Measurements from ENCODE around the gene AKIP1.

DNA sequence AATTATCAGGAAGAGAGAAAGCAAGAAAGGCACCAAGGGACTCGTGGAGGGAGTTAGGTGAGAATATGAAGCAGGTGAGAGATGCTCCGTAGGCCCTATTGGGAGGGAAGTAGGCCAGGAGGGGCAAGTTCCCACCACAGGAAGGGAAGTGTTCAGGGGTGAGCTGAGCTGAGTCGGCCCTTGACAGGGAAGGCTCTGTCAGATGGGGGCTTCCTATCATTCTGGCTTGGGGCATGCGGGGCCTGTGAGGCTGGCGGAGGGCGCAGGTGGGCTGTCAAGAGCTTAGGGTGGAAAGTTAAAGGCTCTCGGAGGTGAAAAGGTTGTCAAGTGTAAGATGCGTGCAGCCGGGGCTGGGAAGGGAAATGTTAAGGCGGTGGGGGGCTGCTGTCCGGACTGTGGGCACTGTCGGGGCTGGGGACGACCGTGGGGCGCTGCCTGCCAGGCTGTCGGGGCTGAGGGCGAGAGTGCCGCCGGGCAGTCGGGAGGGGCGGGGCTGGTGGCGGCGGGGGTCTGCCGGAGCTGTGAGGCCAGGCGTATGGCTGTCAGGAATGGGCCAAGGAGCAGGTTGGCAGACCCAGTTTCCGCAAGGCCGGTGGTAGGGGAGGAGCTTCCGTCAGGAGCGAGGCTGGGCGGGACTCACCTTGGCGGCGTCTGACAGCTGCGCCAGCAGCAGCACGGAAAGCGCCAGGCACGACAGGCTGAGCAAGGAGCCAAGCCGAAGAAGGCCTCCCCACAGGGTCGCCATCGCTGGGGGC, 52.8 kb downstream of the AKIP1 start:
- TF ChIP-seq, protein P1, sequence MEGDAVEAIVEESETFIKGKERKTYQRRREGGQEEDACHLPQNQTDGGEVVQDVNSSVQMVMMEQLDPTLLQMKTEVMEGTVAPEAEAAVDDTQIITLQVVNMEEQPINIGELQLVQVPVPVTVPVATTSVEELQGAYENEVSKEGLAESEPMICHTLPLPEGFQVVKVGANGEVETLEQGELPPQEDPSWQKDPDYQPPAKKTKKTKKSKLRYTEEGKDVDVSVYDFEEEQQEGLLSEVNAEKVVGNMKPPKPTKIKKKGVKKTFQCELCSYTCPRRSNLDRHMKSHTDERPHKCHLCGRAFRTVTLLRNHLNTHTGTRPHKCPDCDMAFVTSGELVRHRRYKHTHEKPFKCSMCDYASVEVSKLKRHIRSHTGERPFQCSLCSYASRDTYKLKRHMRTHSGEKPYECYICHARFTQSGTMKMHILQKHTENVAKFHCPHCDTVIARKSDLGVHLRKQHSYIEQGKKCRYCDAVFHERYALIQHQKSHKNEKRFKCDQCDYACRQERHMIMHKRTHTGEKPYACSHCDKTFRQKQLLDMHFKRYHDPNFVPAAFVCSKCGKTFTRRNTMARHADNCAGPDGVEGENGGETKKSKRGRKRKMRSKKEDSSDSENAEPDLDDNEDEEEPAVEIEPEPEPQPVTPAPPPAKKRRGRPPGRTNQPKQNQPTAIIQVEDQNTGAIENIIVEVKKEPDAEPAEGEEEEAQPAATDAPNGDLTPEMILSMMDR (IDR thresholded peaks at IDR 0.05), result no peak
- TF ChIP-seq REST (IDR thresholded peaks at IDR 0.05; ENCODE audit: insufficient read depth in 1 of 2, low read depth in 2 of 2, low read length in 1 of 2), result no peak

Measured in Panc1 (cell line).